Activated T-cell treated with anti-CD3 and anti-CD28 coated beads, Interleukin-2, amount 50 U/mL, for 1 hour (primary cell): ENCODE measurements around the gene C1QTNF5.
A peak's percentile ranks its signal among the peaks of the same experiment; 100 is the strongest.

Experiments
- DNase-seq: peaks from one replicate; pipeline ENCODE4 v3.0.0-alpha.2; 2020

The C1QTNF5 gene

GRCh38 chr11:119316016-119316728, 24.5 kb downstream of the C1QTNF5 start:
- DNase-seq: no peak

- DNase-seq: peak; percentile 66
These were observed 25.3 kb downstream of the C1QTNF5 start for GRCh38 chr11:119315131-119316015.

GRCh38 chr11:119314726-119315125, 26.0 kb downstream of the C1QTNF5 start:
- DNase-seq: no peak

GRCh38 chr11:119310682-119311052, 30.0 kb downstream of the C1QTNF5 start:
- DNase-seq: no peak

GRCh38 chr11:119309953-119310681, 30.6 kb downstream of the C1QTNF5 start:
- DNase-seq: no peak

- DNase-seq: no peak
These were observed 31.3 kb downstream of the C1QTNF5 start for GRCh38 chr11:119309411-119309810.

- DNase-seq: no peak
These were observed 32.7 kb downstream of the C1QTNF5 start for GRCh38 chr11:119307974-119308373.

GRCh38 chr11:119307219-119307618, 33.5 kb downstream of the C1QTNF5 start:
- DNase-seq: no peak

GRCh38 chr11:119306373-119306890, 34.3 kb downstream of the C1QTNF5 start:
- DNase-seq: peak; percentile 50

- no peak for DNase-seq
These were observed 34.9 kb downstream of the C1QTNF5 start for GRCh38 chr11:119305556-119306372.

- DNase-seq: no peak
These were observed 37.4 kb downstream of the C1QTNF5 start for GRCh38 chr11:119303227-119303718.

GRCh38 chr11:119300198-119300964, 40.3 kb downstream of the C1QTNF5 start:
- DNase-seq: no peak

GRCh38 chr11:119299416-119299815, 41.3 kb downstream of the C1QTNF5 start:
- DNase-seq: no peak

GRCh38 chr11:119298726-119299125, 42.0 kb downstream of the C1QTNF5 start:
- DNase-seq: no peak

- DNase-seq: no peak
These were observed 42.7 kb downstream of the C1QTNF5 start for GRCh38 chr11:119297938-119298337.

GRCh38 chr11:119295178-119295577, 45.5 kb downstream of the C1QTNF5 start:
- no peak for DNase-seq

GRCh38 chr11:119293461-119293860, 47.2 kb downstream of the C1QTNF5 start:
- DNase-seq: no peak

- DNase-seq: no peak
These were observed 49.7 kb downstream of the C1QTNF5 start for GRCh38 chr11:119290894-119291497.
